ENCODE data around the gene HLA-F.
A peak's percentile ranks its signal among the peaks of the same experiment; 100 is the strongest.

Gene HLA-F

GRCh38 chr6:29743025-29743424, 19.8 kb downstream of the HLA-F start:
- DNase-seq (ENCODE audit: low read depth in 1 of 2, low spot score in 1 of 2): no peak

- no peak for DNase-seq (ENCODE audit: low read depth in 1 of 2, low spot score in 1 of 2)
Measured at GRCh38 chr6:29743568-29743967, 20.3 kb downstream of the HLA-F start.

GRCh38 chr6:29744131-29744530, 20.9 kb downstream of the HLA-F start:
- DNase-seq (ENCODE audit: low read depth in 1 of 2, low spot score in 1 of 2): no peak

- DNase-seq (ENCODE audit: low read depth in 1 of 2, low spot score in 1 of 2): no peak
Measured at GRCh38 chr6:29744621-29745020, 21.4 kb downstream of the HLA-F start.

- DNase-seq (ENCODE audit: low read depth in 1 of 2, low spot score in 1 of 2): no peak
Measured at GRCh38 chr6:29745386-29745785, 22.2 kb downstream of the HLA-F start.

- DNase-seq (ENCODE audit: low read depth in 1 of 2, low spot score in 1 of 2): no peak
Measured at GRCh38 chr6:29745855-29746449, 22.7 kb downstream of the HLA-F start.

GRCh38 chr6:29746846-29747687, 23.8 kb downstream of the HLA-F start:
- no peak for DNase-seq (ENCODE audit: low read depth in 1 of 2, low spot score in 1 of 2)

- no peak for DNase-seq (ENCODE audit: low read depth in 1 of 2, low spot score in 1 of 2)
Measured at GRCh38 chr6:29747688-29748250, 24.5 kb downstream of the HLA-F start.

- peak; percentile 68 to 78 for DNase-seq (ENCODE audit: low read depth in 1 of 2, low spot score in 1 of 2)
Measured at GRCh38 chr6:29748391-29749307, 25.4 kb downstream of the HLA-F start.

- no peak for DNase-seq (ENCODE audit: low read depth in 1 of 2, low spot score in 1 of 2)
Measured at GRCh38 chr6:29749308-29749662, 26.1 kb downstream of the HLA-F start.

- DNase-seq (ENCODE audit: low read depth in 1 of 2, low spot score in 1 of 2): no peak
Measured at GRCh38 chr6:29749668-29750067, 26.4 kb downstream of the HLA-F start.

- no peak for DNase-seq (ENCODE audit: low read depth in 1 of 2, low spot score in 1 of 2)
Measured at GRCh38 chr6:29750709-29751108, 27.5 kb downstream of the HLA-F start.

- DNase-seq (ENCODE audit: low read depth in 1 of 2, low spot score in 1 of 2): no peak
Measured at GRCh38 chr6:29751480-29751879, 28.2 kb downstream of the HLA-F start.

GRCh38 chr6:29752451-29753308, 29.4 kb downstream of the HLA-F start:
- DNase-seq (ENCODE audit: low read depth in 1 of 2, low spot score in 1 of 2): peak; percentile 71 to 75

- DNase-seq (ENCODE audit: low read depth in 1 of 2, low spot score in 1 of 2): no peak
Measured at GRCh38 chr6:29753309-29753644, 30.0 kb downstream of the HLA-F start.

- DNase-seq (ENCODE audit: low read depth in 1 of 2, low spot score in 1 of 2): no peak
Measured at GRCh38 chr6:29755295-29755871, 32.1 kb downstream of the HLA-F start.

- no peak for DNase-seq (ENCODE audit: low read depth in 1 of 2, low spot score in 1 of 2)
Measured at GRCh38 chr6:29757282-29757681, 34.0 kb downstream of the HLA-F start.

- no peak for DNase-seq (ENCODE audit: low read depth in 1 of 2, low spot score in 1 of 2)
Measured at GRCh38 chr6:29757701-29758293, 34.6 kb downstream of the HLA-F start.

GRCh38 chr6:29758761-29759160, 35.5 kb downstream of the HLA-F start:
- DNase-seq (ENCODE audit: low read depth in 1 of 2, low spot score in 1 of 2): no peak

GRCh38 chr6:29759457-29759856, 36.2 kb downstream of the HLA-F start:
- no peak for DNase-seq (ENCODE audit: low read depth in 1 of 2, low spot score in 1 of 2)
